Midbrain (tissue), 1 donor: ENCODE data around the gene ARHGEF5.
"Not testable (repeated sequence)": the region's sequence is repeated elsewhere in the genome, so short reads cannot be mapped to it uniquely, and the experiment has no call there.

Experiments
- DNase-seq: peaks from one replicate; lab custom pipeline; 2025; lab: John Stamatoyannopoulos, UW

Gene ARHGEF5

DNA sequence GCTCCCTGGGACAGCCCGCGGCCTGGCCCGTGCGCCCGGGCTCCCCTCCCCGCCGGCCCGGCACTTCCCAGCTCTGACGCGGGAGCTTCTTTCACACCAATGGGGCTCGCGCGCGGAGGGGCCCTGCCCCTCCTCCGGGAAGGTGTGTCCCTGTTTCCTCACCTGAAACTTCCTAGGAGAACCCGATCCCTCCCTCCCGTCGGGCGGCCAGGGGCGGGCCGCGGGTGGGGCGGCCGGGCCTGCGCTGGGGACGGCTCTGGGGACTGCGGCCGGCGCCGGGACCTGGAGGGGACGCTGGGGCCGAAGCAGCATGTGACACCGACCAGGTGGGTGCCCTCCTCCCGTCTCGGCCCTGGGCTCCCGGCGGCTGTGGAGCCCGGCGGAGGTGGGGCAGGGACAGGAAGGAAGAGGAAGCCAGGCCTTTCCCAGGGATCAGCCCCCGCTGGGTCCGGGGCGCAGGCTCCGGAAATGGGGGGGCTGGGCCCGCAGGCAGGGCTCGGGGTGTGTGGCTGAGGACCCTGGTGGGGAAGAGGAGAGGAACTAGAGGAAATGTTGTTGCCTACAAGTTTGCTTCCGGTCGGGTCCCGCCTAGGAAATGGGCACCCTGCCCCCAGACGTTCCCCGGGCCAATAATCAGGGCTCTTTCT lies at the start of gene ARHGEF5:
TSS of gene ARHGEF5 (plus strand) at position 227 of the 647 bp plus-strand sequence. CDS start 7,268 bp downstream, outside the sequence.
- DNase-seq: not testable (repeated sequence)

- not testable (repeated sequence) for DNase-seq
Observed at GRCh38 chr7:144309702-144310101, 45.5 kb upstream of the ARHGEF5 start.

DNA sequence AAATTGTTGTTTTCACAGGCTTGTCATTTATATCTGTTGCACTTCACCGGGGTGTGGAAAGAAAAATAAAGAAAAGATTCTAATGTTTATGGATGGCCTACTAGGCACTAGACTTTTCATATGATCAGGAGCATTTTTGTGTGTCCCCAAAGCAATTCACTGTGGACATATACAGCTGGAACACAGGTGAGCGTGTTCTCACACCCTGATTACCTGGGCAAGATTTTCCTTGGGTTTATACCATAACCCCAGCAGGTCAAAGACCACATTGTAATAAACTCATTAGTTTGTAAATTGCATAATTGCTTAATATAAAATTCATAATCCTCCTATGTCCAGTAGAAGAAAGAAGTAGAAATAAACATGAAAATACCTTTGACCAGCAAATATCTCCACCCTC lies 44.0 kb upstream of the ARHGEF5 start:
- DNase-seq: not testable (repeated sequence)

- DNase-seq: not testable (repeated sequence)
Observed at GRCh38 chr7:144311872-144312469, 43.2 kb upstream of the ARHGEF5 start, which contains the start of gene OR2A1. OR2A1 (plus strand) TSS chr7:144312419; CDS start chr7:144318125, 5,706 bp downstream.

DNA sequence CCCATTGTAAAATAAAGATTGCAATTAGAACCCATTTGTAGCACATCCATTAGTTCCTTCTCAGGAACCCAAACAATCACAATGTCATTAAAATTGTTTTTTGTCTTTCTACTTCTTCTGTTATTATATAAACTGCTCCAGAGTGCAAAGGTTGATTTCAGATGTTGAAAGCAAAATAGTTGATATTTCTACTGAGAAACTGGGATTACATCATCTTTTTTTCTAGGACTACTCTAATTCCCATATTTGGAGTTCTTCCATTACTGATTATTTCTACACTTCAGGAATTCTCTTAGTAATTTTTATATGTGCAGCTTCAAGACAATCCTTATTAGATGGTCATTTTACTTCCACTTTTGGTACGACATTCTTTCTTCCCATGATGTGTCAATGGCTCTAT lies 37.7 kb upstream of the ARHGEF5 start:
- DNase-seq: not testable (repeated sequence)

DNA sequence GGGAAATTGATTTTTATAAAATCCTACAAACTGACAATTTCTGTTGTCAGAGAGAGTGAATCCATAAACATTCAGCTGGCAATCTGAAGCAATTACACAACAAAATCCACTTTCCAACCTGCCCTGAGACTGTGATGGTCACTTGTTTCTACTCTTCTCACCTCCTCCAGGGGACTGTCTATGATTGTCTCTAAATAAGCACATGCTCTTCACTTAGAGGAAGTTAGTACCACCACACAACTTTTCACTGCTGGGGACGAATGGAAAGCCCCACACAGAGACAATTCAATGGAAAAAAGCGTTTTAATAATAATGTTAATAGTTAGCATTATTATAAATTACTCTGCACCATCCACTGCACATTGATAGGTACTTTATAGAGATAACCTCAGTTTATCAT lies 35.7 kb upstream of the ARHGEF5 start:
- not testable (repeated sequence) for DNase-seq

- not testable (repeated sequence) for DNase-seq
Observed at GRCh38 chr7:144321677-144322206, 33.5 kb upstream of the ARHGEF5 start.

DNA sequence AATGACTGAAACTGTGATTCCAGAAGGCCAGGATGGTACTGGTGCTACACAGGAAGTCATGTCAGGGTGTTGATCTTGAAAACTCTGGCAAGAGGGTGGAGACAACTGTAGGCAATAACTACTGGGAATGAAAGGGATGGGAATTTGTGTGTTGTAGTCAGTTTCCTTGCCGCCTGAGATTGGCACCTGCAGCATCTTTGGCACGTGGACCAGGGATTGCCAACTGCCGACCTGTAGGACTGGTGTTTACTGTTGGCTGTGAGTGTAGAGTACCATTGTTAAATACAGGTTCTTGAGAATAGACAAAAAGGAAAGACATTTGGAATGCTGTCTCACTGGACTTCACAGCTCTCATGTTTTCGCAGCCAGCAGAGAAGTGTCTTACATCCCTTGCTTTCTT lies 31.8 kb upstream of the ARHGEF5 start:
- DNase-seq: not testable (repeated sequence)

DNA sequence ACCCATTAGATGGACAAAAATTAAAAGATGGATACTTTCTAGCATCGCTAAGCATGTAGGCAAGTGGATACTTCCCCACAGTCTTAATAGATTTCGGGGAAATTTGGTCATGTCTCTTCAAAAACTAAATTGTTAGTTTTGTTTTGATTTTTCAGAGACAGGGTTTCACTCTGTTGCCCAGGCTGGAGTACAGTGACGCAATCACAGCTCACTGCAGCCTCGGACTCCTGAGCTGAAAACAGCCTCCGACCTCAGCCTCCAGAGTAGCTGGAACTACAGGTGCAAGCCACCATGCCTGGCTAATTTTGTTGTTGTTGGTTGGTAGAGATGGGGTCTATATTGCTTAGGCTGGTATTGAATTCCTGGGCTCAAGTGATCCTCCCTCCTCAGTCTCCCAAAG lies 29.3 kb upstream of the ARHGEF5 start:
- not testable (repeated sequence) for DNase-seq

GRCh38 chr7:144330044-144330443 lies 25.2 kb upstream of the ARHGEF5 start:
- DNase-seq: not testable (repeated sequence)

GRCh38 chr7:144331221-144331995 lies 23.8 kb upstream of the ARHGEF5 start:
- not testable (repeated sequence) for DNase-seq

DNA sequence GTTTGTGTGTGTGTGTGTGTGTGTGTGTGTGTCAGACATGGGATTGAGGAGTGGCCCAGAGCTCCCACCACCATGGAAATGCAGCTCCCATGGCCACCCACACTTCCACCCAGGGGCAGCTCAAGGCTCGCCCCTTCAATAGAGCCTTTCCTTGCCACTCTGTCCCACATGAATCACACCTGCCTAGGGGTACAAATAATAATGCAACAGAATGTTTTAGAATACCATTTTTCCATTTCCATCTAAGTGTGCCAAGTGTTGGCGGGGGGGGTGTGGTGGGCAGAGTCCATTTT lies 23.3 kb upstream of the ARHGEF5 start:
- not testable (repeated sequence) for DNase-seq

GRCh38 chr7:144348625-144349024 lies 6.6 kb upstream of the ARHGEF5 start:
- not testable (repeated sequence) for DNase-seq

DNA sequence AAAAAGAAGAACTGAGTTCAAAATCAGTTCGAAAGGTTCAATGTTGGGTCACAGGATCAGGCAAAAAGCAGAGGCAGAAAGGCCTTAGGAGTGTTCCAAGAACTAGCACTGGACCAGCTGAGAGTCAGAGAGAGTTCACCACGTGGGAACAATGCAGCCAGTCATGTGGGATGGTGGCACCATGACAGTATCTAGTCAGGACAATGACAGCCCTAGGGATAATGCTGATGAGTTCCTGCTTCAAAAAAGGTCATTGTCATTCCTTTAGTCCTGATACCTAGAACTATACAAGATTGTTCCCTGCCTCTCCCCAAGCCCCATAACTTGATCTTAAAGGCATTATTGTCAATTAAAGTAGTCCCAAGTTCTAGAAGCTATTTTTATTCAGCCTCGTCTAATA lies 3.5 kb upstream of the ARHGEF5 start:
- not testable (repeated sequence) for DNase-seq

GRCh38 chr7:144356185-144356584 lies 983 bp downstream of the ARHGEF5 start:
- DNase-seq: not testable (repeated sequence)

GRCh38 chr7:144356860-144357259 lies 1.7 kb downstream of the ARHGEF5 start:
- DNase-seq: not testable (repeated sequence)

GRCh38 chr7:144362061-144362460 lies 6.9 kb downstream of the ARHGEF5 start:
- not testable (repeated sequence) for DNase-seq

DNA sequence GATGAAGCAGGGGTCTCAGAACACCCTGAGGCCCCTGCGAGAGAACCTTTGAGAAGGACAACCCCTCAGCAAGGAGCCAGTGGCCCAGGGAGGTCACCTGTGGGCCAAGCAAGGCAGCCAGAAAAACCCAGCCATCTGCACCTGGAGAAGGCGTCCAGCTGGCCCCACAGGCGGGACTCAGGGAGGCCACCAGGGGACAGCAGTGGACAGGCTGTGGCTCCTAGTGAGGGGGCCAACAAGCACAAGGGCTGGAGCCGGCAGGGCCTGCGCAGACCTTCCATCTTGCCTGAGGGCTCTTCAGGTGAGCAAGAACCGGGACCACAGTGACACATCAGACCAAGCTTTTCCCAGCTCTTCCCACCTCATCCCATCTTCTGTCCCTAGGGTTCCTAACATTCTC lies 10.3 kb downstream of the ARHGEF5 start:
- DNase-seq: not testable (repeated sequence)

DNA sequence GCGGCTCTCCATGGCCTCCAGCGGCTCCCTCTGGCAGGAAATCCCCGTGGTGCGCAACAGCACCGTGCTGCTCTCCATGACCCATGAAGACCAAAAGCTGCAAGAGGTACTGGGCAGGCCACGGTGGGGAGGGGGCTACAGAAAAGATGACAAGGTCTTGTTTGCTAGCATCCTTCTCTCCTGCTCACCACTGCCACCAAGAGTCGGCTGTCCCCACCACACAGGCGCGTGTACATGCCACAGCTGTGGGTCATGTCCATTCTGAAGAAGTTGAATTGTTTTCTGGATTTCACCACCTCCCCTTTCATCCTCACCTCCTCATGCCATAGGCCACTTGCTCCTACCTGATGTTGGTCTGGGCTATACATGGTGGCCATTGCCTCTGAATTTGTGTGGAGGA lies 12.0 kb downstream of the ARHGEF5 start:
- not testable (repeated sequence) for DNase-seq

DNA sequence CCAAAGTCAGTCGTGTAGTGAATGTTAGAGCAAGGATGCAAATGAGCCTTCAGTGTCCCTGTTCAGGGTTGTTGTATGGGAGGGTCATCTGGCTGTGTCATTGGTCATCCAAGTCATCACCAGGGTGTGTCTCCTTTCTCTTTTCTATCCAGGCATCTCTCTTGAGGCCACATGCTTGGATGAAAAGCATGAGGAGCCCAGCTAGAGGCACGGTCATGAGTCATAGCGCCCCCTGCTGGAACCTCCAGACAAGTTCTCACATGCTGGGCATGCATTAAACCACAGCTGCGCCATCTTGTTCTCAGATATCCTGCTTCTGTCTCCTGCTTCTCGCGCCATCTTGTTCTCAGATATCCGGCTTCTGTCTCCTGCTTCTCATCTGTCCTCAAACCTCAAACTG lies 14.0 kb downstream of the ARHGEF5 start:
- not testable (repeated sequence) for DNase-seq

DNA sequence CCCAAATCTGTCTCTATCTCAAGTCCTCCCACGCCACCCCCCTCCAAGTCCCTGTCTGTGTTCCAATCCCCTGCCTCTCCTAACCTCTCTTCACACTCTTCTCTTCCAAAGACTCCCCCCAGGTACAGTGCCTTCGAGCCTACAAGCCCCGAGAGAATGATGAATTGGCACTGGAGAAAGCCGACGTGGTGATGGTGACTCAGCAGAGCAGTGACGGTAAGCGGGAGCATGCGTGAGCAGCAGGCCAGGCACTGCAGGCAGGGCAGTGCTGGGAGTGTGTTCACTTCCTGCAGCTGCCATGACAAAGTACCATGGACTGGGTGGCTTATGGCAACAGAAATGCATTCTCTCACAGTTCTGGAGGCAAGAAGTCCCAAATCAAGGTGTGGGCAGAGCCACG lies 23.4 kb downstream of the ARHGEF5 start:
- DNase-seq: no peak

GRCh38 chr7:144379776-144380384 lies 24.7 kb downstream of the ARHGEF5 start:
- no peak for DNase-seq
